Coronary artery (tissue), 2 donors: ENCODE data around the gene FLYWCH1.
"Not testable (repeated sequence)": the region's sequence is repeated elsewhere in the genome, so short reads cannot be mapped to it uniquely, and the experiment has no call there.

Source experiments
- DNase-seq: peaks from one replicate; pipeline ENCODE4 v3.0.0-alpha.2; 2017; ENCODE audit warnings: low spot score
- H3K27ac ChIP-seq, 2 donors: fragments of 200-600 bp; sonication (generic); one replicate each; pipeline ENCODE4 v1.5.1; 2016 to 2019
- H3K4me3 ChIP-seq: fragments of 200-600 bp; sonication (generic); 2 replicates; pipeline ENCODE4 v1.5.1; 2016; ENCODE audit warnings: mild to moderate bottlenecking, moderate library complexity
- CTCF ChIP-seq: fragments of 200-600 bp; sonication (generic); IDR thresholded peaks from one replicate; pipeline ENCODE4 v1.5.1; 2019; ENCODE audit warnings: antibody characterized with exemption

Gene FLYWCH1

GRCh38 chr16:2928796-2929195, 17.1 kb downstream of the FLYWCH1 start:
- DNase-seq = no peak
- Histone ChIP-seq H3K27ac (no peak overlapping the region), H3K4me3 (no peak overlapping the region)
- TF ChIP-seq CTCF = no peak

GRCh38 chr16:2929693-2930092, 18.0 kb downstream of the FLYWCH1 start:
- Histone ChIP-seq H3K4me3 (no peak overlapping the region), H3K27ac (no peak overlapping the region)
- TF ChIP-seq CTCF = no peak
- DNase-seq = no peak

GRCh38 chr16:2930236-2930635, 18.5 kb downstream of the FLYWCH1 start:
- TF ChIP-seq CTCF = no peak
- Histone ChIP-seq H3K4me3 (no peak overlapping the region), H3K27ac (no peak overlapping the region)
- no peak for DNase-seq

- H3K27ac ChIP-seq, H3K4me3 ChIP-seq, DNase-seq: not testable (repeated sequence)
Measured at GRCh38 chr16:2931231-2931914, 19.6 kb downstream of the FLYWCH1 start.

- no peak overlapping the region for H3K27ac ChIP-seq
- H3K4me3 ChIP-seq = no peak overlapping the region
- no peak for TF ChIP-seq CTCF
- DNase-seq = no peak
Measured at GRCh38 chr16:2933136-2933535, 21.4 kb downstream of the FLYWCH1 start.

DNA sequence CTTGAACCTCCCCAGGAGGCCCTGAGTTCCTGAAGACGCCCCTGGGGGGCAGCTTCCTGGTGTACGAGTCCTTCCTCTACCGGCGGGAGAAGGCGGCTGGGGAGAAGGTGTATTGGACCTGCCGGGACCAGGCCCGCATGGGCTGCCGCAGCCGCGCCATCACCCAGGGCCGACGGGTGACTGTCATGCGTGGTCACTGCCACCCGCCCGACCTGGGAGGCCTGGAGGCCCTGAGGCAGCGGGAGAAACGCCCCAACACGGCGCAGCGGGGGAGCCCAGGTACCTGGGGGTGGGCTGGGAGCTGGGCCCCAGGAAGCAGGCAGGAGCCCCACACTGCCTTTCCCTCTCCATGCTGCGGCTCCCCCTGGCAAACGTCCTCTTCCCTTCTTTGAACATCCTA, 22.0 kb downstream of the FLYWCH1 start:
- DNase-seq = no peak
- Histone ChIP-seq H3K27ac (no peak overlapping the region), H3K4me3 (no peak overlapping the region)
- TF ChIP-seq CTCF = no peak

DNA sequence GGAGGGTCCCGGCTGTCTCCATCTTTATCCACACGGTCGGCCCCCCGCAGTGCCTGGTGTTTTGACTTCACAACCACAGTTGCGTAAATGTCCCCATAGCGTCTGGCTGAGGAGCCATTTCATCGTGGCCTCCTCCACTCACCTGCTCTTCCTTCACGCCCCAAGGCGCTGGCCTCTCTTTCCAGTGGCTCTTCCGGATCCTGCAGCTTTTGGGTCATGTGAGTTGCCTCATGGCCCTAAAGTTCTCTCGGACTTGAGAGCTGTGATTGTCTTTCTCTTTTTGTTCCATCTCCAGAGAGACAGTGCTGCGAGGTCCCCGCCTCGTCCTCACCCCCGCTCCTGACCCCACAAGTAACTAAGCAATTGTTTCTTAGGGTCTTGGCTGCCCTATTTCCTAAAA, 22.7 kb downstream of the FLYWCH1 start:
- Histone ChIP-seq H3K4me3 (no peak overlapping the region), H3K27ac (no peak overlapping the region)
- DNase-seq = no peak
- TF ChIP-seq CTCF = no peak
